ENCODE data around the gene PIAS3. TPM values are rescaled to one million over a fixed set of nuclear protein-coding genes. Genes with fewer than 3 reads are reported as not detected.

PIAS3 gene
- total RNA-seq, 3 donors from 2014 or later (not counting 1 experiment from before 2014, with no cell fraction given) = 40.1 to 53.3 (median 51.0) TPM

GRCh38 chr1:145891143-145891542 is 32.3 kb upstream of the PIAS3 start:
- Mint-ChIP-seq H3K27ac (no peak overlapping the region), H3K36me3 (no peaks in the 10 kb centered on the region), H3K9me3 (no peaks in the 10 kb centered on the region), H3K27me3 (ENCODE audit: low read depth in 2 of 2) (no peaks in the 10 kb centered on the region), H3K4me3 (no peak overlapping the region), H3K4me1 (no peaks in the 10 kb centered on the region)
- Histone ChIP-seq H3K27ac (ENCODE audit: low read length) (no peak overlapping the region), H3K9me3 (ENCODE audit: control insufficient read depth, insufficient read depth, low read length) (no peaks in the 10 kb centered on the region), H3K36me3 (ENCODE audit: control insufficient read depth, insufficient read depth, low read length) (no peaks in the 10 kb centered on the region), H3K4me3 (ENCODE audit: low read length) (no peak overlapping the region), H3K4me1 (ENCODE audit: control insufficient read depth, insufficient read depth, low read length) (peaks cover 4% of the 10 kb centered on the region), H3K27me3 (ENCODE audit: control insufficient read depth, insufficient read depth, low read length) (no peaks in the 10 kb centered on the region)
- ATAC-seq = no peak
- intact Hi-C loops (cut with micrococcal nuclease) = no loop called here
- WGBS (ENCODE audit: insufficient coverage) = no CpG with 5 or more reads among the region's 1 CpG
- TF ChIP-seq, protein P1, sequence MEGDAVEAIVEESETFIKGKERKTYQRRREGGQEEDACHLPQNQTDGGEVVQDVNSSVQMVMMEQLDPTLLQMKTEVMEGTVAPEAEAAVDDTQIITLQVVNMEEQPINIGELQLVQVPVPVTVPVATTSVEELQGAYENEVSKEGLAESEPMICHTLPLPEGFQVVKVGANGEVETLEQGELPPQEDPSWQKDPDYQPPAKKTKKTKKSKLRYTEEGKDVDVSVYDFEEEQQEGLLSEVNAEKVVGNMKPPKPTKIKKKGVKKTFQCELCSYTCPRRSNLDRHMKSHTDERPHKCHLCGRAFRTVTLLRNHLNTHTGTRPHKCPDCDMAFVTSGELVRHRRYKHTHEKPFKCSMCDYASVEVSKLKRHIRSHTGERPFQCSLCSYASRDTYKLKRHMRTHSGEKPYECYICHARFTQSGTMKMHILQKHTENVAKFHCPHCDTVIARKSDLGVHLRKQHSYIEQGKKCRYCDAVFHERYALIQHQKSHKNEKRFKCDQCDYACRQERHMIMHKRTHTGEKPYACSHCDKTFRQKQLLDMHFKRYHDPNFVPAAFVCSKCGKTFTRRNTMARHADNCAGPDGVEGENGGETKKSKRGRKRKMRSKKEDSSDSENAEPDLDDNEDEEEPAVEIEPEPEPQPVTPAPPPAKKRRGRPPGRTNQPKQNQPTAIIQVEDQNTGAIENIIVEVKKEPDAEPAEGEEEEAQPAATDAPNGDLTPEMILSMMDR (IDR thresholded peaks at IDR 0.05) = no peak
- no peak for DNase-seq

- peaks cover 16% of the 10 kb centered on the region for H3K4me1 ChIP-seq (ENCODE audit: control insufficient read depth, insufficient read depth, low read length)
- H3K9me3 Mint-ChIP-seq = no peaks in the 10 kb centered on the region
- H3K27ac ChIP-seq (ENCODE audit: low read length) = no peak overlapping the region
- TF ChIP-seq, protein P1 (IDR thresholded peaks at IDR 0.05) = no peak
- no peaks in the 10 kb centered on the region for H3K36me3 Mint-ChIP-seq
- intact Hi-C loops (cut with micrococcal nuclease) = no loop called here
- no peaks in the 10 kb centered on the region for H3K9me3 ChIP-seq (ENCODE audit: control insufficient read depth, insufficient read depth, low read length)
- ATAC-seq = no peak
- peaks cover 4 to 10% of the 10 kb centered on the region in 2 donors for H3K4me1 Mint-ChIP-seq
- peaks cover 7% of the 10 kb centered on the region for H3K27me3 ChIP-seq (ENCODE audit: control insufficient read depth, insufficient read depth, low read length)
- no peaks in the 10 kb centered on the region for H3K36me3 ChIP-seq (ENCODE audit: control insufficient read depth, insufficient read depth, low read length)
- no peak overlapping the region for H3K4me3 Mint-ChIP-seq
- H3K27me3 Mint-ChIP-seq (ENCODE audit: low read depth in 2 of 2) = peaks cover 3 to 6% of the 10 kb centered on the region in 2 donors
- DNase-seq = no peak
- 91% methylated on average over 3 of the region's 3 CpGs for WGBS (ENCODE audit: insufficient coverage)
- H3K27ac Mint-ChIP-seq = no peak overlapping the region
- no peak overlapping the region for H3K4me3 ChIP-seq (ENCODE audit: low read length)
Observed at GRCh38 chr1:145889722-145890121, 30.8 kb upstream of the PIAS3 start.

DNA sequence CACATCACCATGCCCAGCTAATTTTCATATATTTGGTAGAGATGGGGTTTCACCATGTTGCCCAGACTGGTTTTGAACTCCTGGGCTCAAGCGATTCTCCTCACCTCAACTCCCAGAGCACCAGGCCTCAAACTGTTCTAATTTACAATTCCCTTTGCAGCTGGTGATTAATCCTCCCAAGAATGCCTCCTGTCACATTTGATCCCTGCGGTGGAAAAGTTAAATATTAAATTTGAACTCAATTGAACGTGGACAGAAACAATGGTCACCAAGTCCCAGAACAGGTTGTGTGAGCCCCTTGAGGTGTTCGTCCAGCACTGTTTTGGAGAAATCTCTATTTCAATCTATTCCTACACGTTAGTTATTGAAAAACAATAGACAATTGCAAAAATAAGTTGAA is 28.8 kb upstream of the PIAS3 start:
- Mint-ChIP-seq H3K9me3 (no peaks in the 10 kb centered on the region), H3K27me3 (ENCODE audit: low read depth in 2 of 2) (peaks cover 10 to 15% of the 10 kb centered on the region in 2 donors), H3K36me3 (no peaks in the 10 kb centered on the region), H3K4me3 (peak overlapping the region; percentile 41), H3K4me1 (peaks cover 4 to 12% of the 10 kb centered on the region in 2 donors), H3K27ac (no peak overlapping the region)
- DNase-seq = no peak
- Histone ChIP-seq H3K4me1 (ENCODE audit: control insufficient read depth, insufficient read depth, low read length) (peaks cover 16% of the 10 kb centered on the region), H3K27ac (ENCODE audit: low read length) (no peak overlapping the region), H3K27me3 (ENCODE audit: control insufficient read depth, insufficient read depth, low read length) (peaks cover 11% of the 10 kb centered on the region), H3K36me3 (ENCODE audit: control insufficient read depth, insufficient read depth, low read length) (no peaks in the 10 kb centered on the region), H3K9me3 (ENCODE audit: control insufficient read depth, insufficient read depth, low read length) (no peaks in the 10 kb centered on the region), H3K4me3 (ENCODE audit: low read length) (no peak overlapping the region)
- TF ChIP-seq, protein P1 (IDR thresholded peaks at IDR 0.05) = no peak
- ATAC-seq = no peak
- 91% methylated on average over 5 of the region's 5 CpGs for WGBS (ENCODE audit: insufficient coverage)
- intact Hi-C loops (cut with micrococcal nuclease) = no loop called here

- TF ChIP-seq, protein P1 (IDR thresholded peaks at IDR 0.05) = no peak
- no peak for ATAC-seq
- no peaks in the 10 kb centered on the region for H3K36me3 ChIP-seq (ENCODE audit: control insufficient read depth, insufficient read depth, low read length)
- WGBS (ENCODE audit: insufficient coverage) = 81% methylated on average over 8 of the region's 8 CpGs
- H3K27ac Mint-ChIP-seq = no peak overlapping the region
- no peaks in the 10 kb centered on the region for H3K9me3 Mint-ChIP-seq
- H3K4me3 ChIP-seq (ENCODE audit: low read length) = no peak overlapping the region
- peaks cover 16% of the 10 kb centered on the region for H3K4me1 ChIP-seq (ENCODE audit: control insufficient read depth, insufficient read depth, low read length)
- H3K4me1 Mint-ChIP-seq = peaks cover 4 to 12% of the 10 kb centered on the region in 2 donors
- no peak overlapping the region for H3K27ac ChIP-seq (ENCODE audit: low read length)
- intact Hi-C loops (cut with micrococcal nuclease) = no loop called here
- peaks cover 11% of the 10 kb centered on the region for H3K27me3 ChIP-seq (ENCODE audit: control insufficient read depth, insufficient read depth, low read length)
- no peaks in the 10 kb centered on the region for H3K9me3 ChIP-seq (ENCODE audit: control insufficient read depth, insufficient read depth, low read length)
- H3K36me3 Mint-ChIP-seq = no peaks in the 10 kb centered on the region
- DNase-seq = no peak
- H3K4me3 Mint-ChIP-seq = peak overlapping the region; percentile 71
- peaks cover 10 to 15% of the 10 kb centered on the region in 2 donors for H3K27me3 Mint-ChIP-seq (ENCODE audit: low read depth in 2 of 2)
Observed at GRCh38 chr1:145886816-145887215, 27.9 kb upstream of the PIAS3 start.
